Mesothelial cell of epicardium (in vitro differentiated cells): ENCODE results near the gene RRAD. TPM values are rescaled to one million over a fixed set of nuclear protein-coding genes. Genes with fewer than 3 reads are reported as not detected.
A peak's percentile ranks its signal among the peaks of the same experiment; 100 is the strongest.

Experiments
- DNase-seq, 2 experiments: peaks; one replicate each; pipeline ENCODE4 v3.0.0; 2021; ENCODE audit warnings: low spot score in 2 of 2; ENCODE audit not compliant: unreplicated experiment in 2 of 2
- H3K27ac Mint-ChIP-seq: 2 replicates; pipeline ENCODE4 v1.8.0; 2021; ENCODE audit warnings: mixed read lengths
- H3K27me3 Mint-ChIP-seq: 2 replicates; pipeline ENCODE4 v1.8.0; 2021; ENCODE audit warnings: low read depth, mixed read lengths
- H3K36me3 Mint-ChIP-seq: 2 replicates; pipeline ENCODE4 v1.8.0; 2021; ENCODE audit warnings: mixed read lengths
- H3K4me1 Mint-ChIP-seq: 2 replicates; pipeline ENCODE4 v1.8.0; 2021; ENCODE audit warnings: mixed read lengths
- H3K4me3 Mint-ChIP-seq: 2 replicates; pipeline ENCODE4 v1.8.0; 2021; ENCODE audit warnings: mild to moderate bottlenecking, moderate library complexity, mixed read lengths
- H3K9me3 Mint-ChIP-seq: 2 replicates; pipeline ENCODE4 v1.8.0; 2021; ENCODE audit warnings: mixed read lengths
- total RNA-seq: library from RNA; stranded (reverse); gene quantifications from 3 replicates; pipeline ENCODE4 v1.2.1, GENCODE V29; 2021
- TF ChIP-seq, protein P1 (sequence below): fragments of 200-600 bp; sonication (generic); IDR thresholded peaks from one replicate; pipeline ENCODE4 v1.5.0; 2021; ENCODE audit warnings: antibody characterized with exemption; ENCODE audit not compliant: unreplicated experiment

RRAD gene
- total RNA-seq, 1 donor from 2014 or later, result 2.7 TPM

- no peak for DNase-seq
- Mint-ChIP-seq H3K36me3 (no peaks in the 10 kb centered on the region), H3K27me3 (no peaks in the 10 kb centered on the region), H3K27ac (no peak overlapping the region), H3K4me3 (peak overlapping the region; percentile 74), H3K4me1 (peaks cover 14% of the 10 kb centered on the region), H3K9me3 (no peaks in the 10 kb centered on the region)
- TF ChIP-seq, protein P1, sequence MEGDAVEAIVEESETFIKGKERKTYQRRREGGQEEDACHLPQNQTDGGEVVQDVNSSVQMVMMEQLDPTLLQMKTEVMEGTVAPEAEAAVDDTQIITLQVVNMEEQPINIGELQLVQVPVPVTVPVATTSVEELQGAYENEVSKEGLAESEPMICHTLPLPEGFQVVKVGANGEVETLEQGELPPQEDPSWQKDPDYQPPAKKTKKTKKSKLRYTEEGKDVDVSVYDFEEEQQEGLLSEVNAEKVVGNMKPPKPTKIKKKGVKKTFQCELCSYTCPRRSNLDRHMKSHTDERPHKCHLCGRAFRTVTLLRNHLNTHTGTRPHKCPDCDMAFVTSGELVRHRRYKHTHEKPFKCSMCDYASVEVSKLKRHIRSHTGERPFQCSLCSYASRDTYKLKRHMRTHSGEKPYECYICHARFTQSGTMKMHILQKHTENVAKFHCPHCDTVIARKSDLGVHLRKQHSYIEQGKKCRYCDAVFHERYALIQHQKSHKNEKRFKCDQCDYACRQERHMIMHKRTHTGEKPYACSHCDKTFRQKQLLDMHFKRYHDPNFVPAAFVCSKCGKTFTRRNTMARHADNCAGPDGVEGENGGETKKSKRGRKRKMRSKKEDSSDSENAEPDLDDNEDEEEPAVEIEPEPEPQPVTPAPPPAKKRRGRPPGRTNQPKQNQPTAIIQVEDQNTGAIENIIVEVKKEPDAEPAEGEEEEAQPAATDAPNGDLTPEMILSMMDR, result no peak
Observed at GRCh38 chr16:66872559-66872942, 52.8 kb downstream of the RRAD start.

DNA sequence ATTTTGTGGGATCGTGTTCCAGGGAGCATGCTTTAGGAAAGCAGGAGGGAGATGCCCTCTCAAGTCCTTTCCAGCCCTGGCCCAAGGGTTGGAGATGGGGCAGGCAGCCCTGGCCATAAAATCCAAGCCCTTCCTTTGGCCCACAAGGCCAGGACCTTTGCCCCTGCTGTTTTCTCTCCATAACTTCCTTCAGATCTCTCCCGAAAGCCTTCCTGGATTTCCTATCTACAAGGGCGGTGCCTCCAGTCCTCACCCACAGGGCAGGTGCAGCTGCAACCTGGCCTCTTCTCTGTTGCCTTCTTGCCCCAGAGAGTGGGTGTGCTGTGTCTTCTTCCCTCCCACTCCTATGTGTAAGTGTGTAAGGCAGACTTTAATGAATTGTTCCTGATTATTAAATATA, 53.5 kb downstream of the RRAD start:
- peaks cover 14% of the 10 kb centered on the region for H3K4me1 Mint-ChIP-seq
- no peak overlapping the region for H3K27ac Mint-ChIP-seq
- no peak overlapping the region for H3K4me3 Mint-ChIP-seq
- no peaks in the 10 kb centered on the region for H3K9me3 Mint-ChIP-seq
- H3K36me3 Mint-ChIP-seq, result no peaks in the 10 kb centered on the region
- H3K27me3 Mint-ChIP-seq, result no peaks in the 10 kb centered on the region
- TF ChIP-seq, protein P1, result no peak
- DNase-seq, result no peak

Other genes with a start within 250 kb of the RRAD start
- 60.1 to 63.4 TPM (median 60.8 TPM) in 3 replicates for gene CMTM4, start 228.8 kb downstream of the RRAD start, total RNA-seq
- gene DYNC1LI2, start 173.9 kb downstream of the RRAD start, total RNA-seq, result 145 to 157 TPM (median 150 TPM) in 3 replicates
- 0.18 to 0.49 TPM (median 0.34 TPM) in 3 replicates for gene TERB1, start 124.0 kb downstream of the RRAD start, total RNA-seq
- 78.8 to 84.4 TPM (median 80.3 TPM) in 3 replicates for gene NAE1, start 94.6 kb downstream of the RRAD start, total RNA-seq
- not detected in 3 replicates for gene CA7, start 81.1 kb downstream of the RRAD start, total RNA-seq
- gene PDP2, start 45.0 kb downstream of the RRAD start, total RNA-seq, result 16.7 to 17.4 TPM (median 16.9 TPM) in 3 replicates
- not detected in 3 replicates for gene CDH16, start 6.7 kb downstream of the RRAD start, total RNA-seq
- gene CIAO2B, start 8.9 kb upstream of the RRAD start, total RNA-seq, result 52.1 to 56.1 TPM (median 54.5 TPM) in 3 replicates
- gene CES2, start 10.0 kb upstream of the RRAD start, total RNA-seq, result 52.0 to 53.4 TPM (median 52.5 TPM) in 3 replicates
- 4.8 to 5.4 TPM (median 5.1 TPM) in 3 replicates for gene CES3, start 35.7 kb upstream of the RRAD start, total RNA-seq
- gene CES4A, start 63.1 kb upstream of the RRAD start, total RNA-seq, result 15.9 to 19.6 TPM (median 18.5 TPM) in 3 replicates
- 69.3 to 82.6 TPM (median 74.6 TPM) in 3 replicates for gene CBFB, start 103.6 kb upstream of the RRAD start, total RNA-seq
- 20.9 to 22.4 TPM (median 21.5 TPM) in 3 replicates for gene PHAF1, start 184.4 kb upstream of the RRAD start, total RNA-seq
- gene B3GNT9, start 225.5 kb upstream of the RRAD start, total RNA-seq, result 20.1 to 21.4 TPM (median 20.6 TPM) in 3 replicates
- 7.2 to 7.8 TPM (median 7.8 TPM) in 3 replicates for gene TRADD, start 234.4 kb upstream of the RRAD start, total RNA-seq
- 8.1 to 8.9 TPM (median 8.2 TPM) in 3 replicates for gene FBXL8, start 234.4 kb upstream of the RRAD start, total RNA-seq
- 10.7 to 14.2 TPM (median 13.1 TPM) in 3 replicates for gene HSF4, start 239.2 kb upstream of the RRAD start, total RNA-seq
- gene NOL3, start 245.0 kb upstream of the RRAD start, total RNA-seq, result 14.0 to 15.5 TPM (median 14.2 TPM) in 3 replicates